HCT116 (cell line): ENCODE data around the gene RPS6KC1. TPM values are rescaled to one million over a fixed set of nuclear protein-coding genes. Genes with fewer than 3 reads are reported as not detected.

Experiments
- ATAC-seq: fragments of 200-7000 bp; cut with Tn5 transposase; 2 replicates; pipeline ENCODE4 v1.9.1; 2020; ENCODE audit warnings: mild to moderate bottlenecking, moderate library complexity
- BruUV-seq: library from RNA; stranded (reverse); fragments of 400-500 nt; replicated peaks from 2 replicates; lab custom pipeline; 2021; lab: Mats Ljungman, UMichigan
- CTCF ChIA-PET: fragments of 300-600 bp; sonication (Branson Sonifier 250); formaldehyde crosslinking; loops from one replicate; lab custom pipeline; 2021; ENCODE audit warnings: antibody characterized with exemption; lab: Charles Lee
- POLR2A ChIA-PET: fragments of 300-600, 350-600 bp; sonication (Branson Sonifier 250); formaldehyde crosslinking; loops from one replicate; lab custom pipeline; 2021; ENCODE audit warnings: antibody characterized with exemption; lab: Charles Lee
- RAD21 ChIA-PET, 2 experiments: fragments of 300-600 bp; sonication (Branson Sonifier 250); formaldehyde crosslinking; loops; one replicate each; lab custom pipeline; 2023; ENCODE audit warnings: low total read pairs in 2 of 2; ENCODE audit not compliant: uncharacterized antibody in 2 of 2, unreplicated experiment in 2 of 2, low non-redundant PET in 1 of 2; lab: Charles Lee
- DNase-seq: peaks from one replicate; pipeline ENCODE4 v3.0.0-alpha.2; 2010; ENCODE audit warnings: low read depth, low spot score
- H2AFZ ChIP-seq: fragments of 200-600 bp; shearing (Covaris generic), sonication (generic); 2 replicates; pipeline ENCODE4 v1.6.1; 2017; ENCODE audit warnings: low read depth, mixed run types, mixed read lengths, antibody characterized with exemption, low read length; ENCODE audit not compliant: poor library complexity, severe bottlenecking
- H3K27ac ChIP-seq: 2 replicates; pipeline ENCODE4 v1.5.1; 2012; ENCODE audit warnings: low read depth, low read length
- H3K27me3 ChIP-seq: fragments of 200-600 bp; sonication (generic); 2 replicates; pipeline ENCODE4 v1.6.1; 2016; ENCODE audit warnings: mixed run types, low read length, mixed read lengths; ENCODE audit not compliant: insufficient read depth
- H3K36me3 ChIP-seq, 2 experiments: fragments of 200-500 bp in 1 of 2; fragments of 200-600 bp in 1 of 2; sonication (Bioruptor generic) in 1 of 2; sonication (generic) in 1 of 2; 2 replicates each; pipeline versions ENCODE4 v1.5.1 to v1.6.1; 2014 to 2016; ENCODE audit warnings: low read length in 2 of 2, inconsistent platforms in 1 of 2, mixed read lengths in 1 of 2, mixed run types in 1 of 2; ENCODE audit not compliant: insufficient read depth in 2 of 2, control insufficient read depth in 1 of 2
- H3K4me1 ChIP-seq, 2 experiments: fragments of 200-600 bp in 1 of 2; sonication (generic) in 1 of 2; 2 replicates each; pipeline versions ENCODE4 v1.5.1 to v1.6.1; 2012 to 2017; ENCODE audit warnings: low read length in 2 of 2, inconsistent platforms in 1 of 2, mild to moderate bottlenecking in 1 of 2, mixed read lengths in 1 of 2, mixed run types in 1 of 2, moderate library complexity in 1 of 2; ENCODE audit not compliant: insufficient read depth in 2 of 2, control insufficient read depth in 1 of 2
- H3K4me2 ChIP-seq: fragments of 200-600 bp; sonication (generic); 2 replicates; pipeline ENCODE4 v1.6.1; 2017; ENCODE audit warnings: mixed run types, low read length, mixed read lengths
- H3K4me3 ChIP-seq, 2 experiments: fragments of 200-600 bp in 1 of 2; sonication (generic) in 1 of 2; replicated peaks in 1 of 2; 2 replicates each; pipeline ENCODE4 v1.5.1; 2011 to 2016; ENCODE audit warnings: low read length in 2 of 2, control low read depth in 1 of 2, low read depth in 1 of 2, mild to moderate bottlenecking in 1 of 2, mixed read lengths in 1 of 2, mixed run types in 1 of 2
- H3K79me2 ChIP-seq: fragments of 200-600 bp; sonication (generic); 2 replicates; pipeline ENCODE4 v1.6.1; 2017; ENCODE audit warnings: mild to moderate bottlenecking, mixed run types, low read length, moderate library complexity, mixed read lengths; ENCODE audit not compliant: insufficient read depth
- H3K9ac ChIP-seq: fragments of 200-600 bp; sonication (generic); 2 replicates; pipeline ENCODE4 v1.6.1; 2016; ENCODE audit warnings: low read length, mixed read lengths
- H3K9me2 ChIP-seq: fragments of 200-600 bp; sonication (generic), shearing (Covaris generic); 2 replicates; pipeline ENCODE4 v1.6.1; 2017; ENCODE audit warnings: mixed run types, mild to moderate bottlenecking, moderate library complexity; ENCODE audit not compliant: insufficient read depth
- H3K9me3 ChIP-seq, 2 experiments: fragments of 200-500 bp in 1 of 2; fragments of 200-600 bp in 1 of 2; sonication (Bioruptor generic) in 1 of 2; sonication (generic) in 1 of 2; 2 replicates each; pipeline ENCODE4 v1.6.1; 2014 to 2017; ENCODE audit warnings: low read length in 2 of 2, mixed read lengths in 2 of 2, inconsistent platforms in 1 of 2, low read depth in 1 of 2, mild to moderate bottlenecking in 1 of 2, mixed run types in 1 of 2, moderate library complexity in 1 of 2; ENCODE audit not compliant: control insufficient read depth in 1 of 2, insufficient read depth in 1 of 2
- H4K20me1 ChIP-seq: fragments of 200-600 bp; sonication (generic), shearing (Covaris generic); 2 replicates; pipeline ENCODE4 v1.6.1; 2017; ENCODE audit warnings: mixed run types, mild to moderate bottlenecking, moderate library complexity; ENCODE audit not compliant: insufficient read depth
- CBX3 ChIP-seq: IDR thresholded peaks from 2 replicates; pipeline ENCODE4 v1.6.1; 2012; ENCODE audit warnings: low read depth
- CTCF ChIP-seq, 3 experiments: fragments of 200-600 bp in 1 of 3; sonication (generic) in 1 of 3; IDR thresholded peaks in 2 of 3; conservative IDR thresholded peaks in 1 of 3; 2 replicates each; pipeline ENCODE4 v1.5.1; 2012 to 2017; ENCODE audit warnings: low read depth in 2 of 3, low read length in 2 of 3, antibody characterized with exemption in 1 of 3, borderline replicate concordance in 1 of 3, control low read depth in 1 of 3, mild to moderate bottlenecking in 1 of 3, mixed read lengths in 1 of 3, mixed run types in 1 of 3, moderate library complexity in 1 of 3; ENCODE audit not compliant: insufficient read depth in 1 of 3
- EGR1 ChIP-seq: IDR thresholded peaks from 2 replicates; pipeline ENCODE4 v1.6.1; 2012; ENCODE audit warnings: low read depth
- ELF1 ChIP-seq: IDR thresholded peaks from 2 replicates; pipeline ENCODE4 v1.6.1; 2012; ENCODE audit warnings: low read depth, borderline replicate concordance
- EZH2 ChIP-seq: fragments of 200-600 bp; sonication (generic); IDR thresholded peaks from 2 replicates; pipeline ENCODE4 v1.6.1; 2017; ENCODE audit warnings: antibody characterized with exemption, mixed run types
- EZH2phosphoT487 ChIP-seq: fragments of 200-600 bp; IDR thresholded peaks from 2 replicates; pipeline ENCODE4 v1.6.1; 2018; ENCODE audit warnings: antibody characterized with exemption, borderline replicate concordance
- FOSL1 ChIP-seq: IDR thresholded peaks from 2 replicates; pipeline ENCODE4 v1.6.1; 2012; ENCODE audit warnings: low read depth
- JUND ChIP-seq: IDR thresholded peaks from 2 replicates; pipeline ENCODE4 v1.6.1; 2012
- RAD21 ChIP-seq: IDR thresholded peaks from 2 replicates; pipeline ENCODE4 v1.6.1; 2012; ENCODE audit warnings: low read depth, mild to moderate bottlenecking
- SP1 ChIP-seq: IDR thresholded peaks from 2 replicates; pipeline ENCODE4 v1.6.1; 2012; ENCODE audit warnings: low read depth
- SRF ChIP-seq: IDR thresholded peaks from 2 replicates; pipeline ENCODE4 v1.6.1; 2012; ENCODE audit warnings: low read depth
- YY1 ChIP-seq: IDR thresholded peaks from 2 replicates; pipeline ENCODE4 v1.6.1; 2011; ENCODE audit warnings: low read length, low read depth, moderate library complexity, mild to moderate bottlenecking; ENCODE audit not compliant: insufficient replicate concordance; ENCODE audit errors: extremely low read depth
- intact Hi-C: fragments of 100-400 bp; cut with micrococcal nuclease; formaldehyde crosslinking; loops from 2 replicates; pipeline ENCODE4 v1.10.0; 2022
- total RNA-seq: library from RNA; stranded (reverse); gene quantifications from one replicate; pipeline ENCODE4 v1.2.1, GENCODE V29; 2021; ENCODE audit not compliant: unreplicated experiment

The RPS6KC1 gene
- total RNA-seq, 1 experiment from 2014 or later, result 15.9 TPM

GRCh38 chr1:213242883-213243282, 191.8 kb downstream of the RPS6KC1 start:
- ATAC-seq, result no peak
- no peak for TF ChIP-seq FOSL1
- TF ChIP-seq, all 23 proteins: peak for 0
- Histone ChIP-seq H3K4me2 (no peak overlapping the region), H3K79me2 (no peaks in the 10 kb centered on the region), H3K9ac (no peak overlapping the region), H3K9me3 (no peaks in the 10 kb centered on the region), H3K36me3 (no peaks in the 10 kb centered on the region), H4K20me1 (no peaks in the 10 kb centered on the region), H3K4me3 (no peak overlapping the region), H3K9me2 (no peaks in the 10 kb centered on the region), H2AFZ (no peak overlapping the region), H3K27ac (no peak overlapping the region), H3K4me1 (no peaks in the 10 kb centered on the region), H3K27me3 (no peaks in the 10 kb centered on the region)
- POLR2A ChIA-PET, result no interaction called here
- BruUV-seq, result no TSS peak
- CTCF ChIA-PET, result no interaction called here
- RAD21 ChIA-PET, result interaction anchor here in 1 of 2 experiments (0.7 kb wide), 1 partner anchor 227 kb away, joined by 3 read pairs; no protein-coding TSS in a partner anchor
- intact Hi-C loops, result no loop called here
- no peak for DNase-seq

GRCh38 chr1:213244664-213245091, 193.6 kb downstream of the RPS6KC1 start:
- Histone ChIP-seq H3K27me3 (no peaks in the 10 kb centered on the region), H3K4me1 (no peaks in the 10 kb centered on the region), H3K79me2 (no peaks in the 10 kb centered on the region), H3K9ac (no peak overlapping the region), H4K20me1 (no peaks in the 10 kb centered on the region), H3K9me3 (no peaks in the 10 kb centered on the region), H3K27ac (no peak overlapping the region), H3K9me2 (no peaks in the 10 kb centered on the region), H2AFZ (no peak overlapping the region), H3K4me3 (no peak overlapping the region), H3K36me3 (no peaks in the 10 kb centered on the region), H3K4me2 (no peak overlapping the region)
- peak; percentile 13 for DNase-seq
- no peak for TF ChIP-seq EGR1
- no peak for TF ChIP-seq ELF1
- no peak for TF ChIP-seq EZH2
- no peak for TF ChIP-seq SRF
- TF ChIP-seq SP1, result no peak
- no peak for TF ChIP-seq YY1
- TF ChIP-seq CBX3, result no peak
- TF ChIP-seq CTCF (IDR thresholded peaks at IDR 0.05 in 2 of 3, conservative IDR thresholded peaks at IDR 0.05 in 1 of 3; ENCODE audit: borderline replicate concordance in 1 of 3, insufficient read depth in 1 of 3, low read depth in 2 of 3, low read length in 2 of 3), result peak; percentile 54 to 82 (median 62); a peak in 5 of 6 replicates
- TF ChIP-seq EZH2phosphoT487, result no peak
- TF ChIP-seq RAD21, result peak; percentile 77
- no peak for TF ChIP-seq JUND
- no TSS peak for BruUV-seq
- ATAC-seq, result no peak
- ChIA-PET RAD21 (no interaction called here), CTCF (interaction anchor here (0.8 kb wide), 1 partner anchor 879 kb away, joined by 6 read pairs; no protein-coding TSS in a partner anchor), POLR2A (no interaction called here)
- intact Hi-C loops, result loop anchor here (5.0 kb wide), 2 partner anchors 878 to 1083 kb away; no protein-coding TSS in a partner anchor
